Spleen (tissue), 11 donors: ENCODE measurements around the gene EGFR. TPM values are rescaled to one million over a fixed set of nuclear protein-coding genes. Genes with fewer than 3 reads are reported as not detected.

ENCODE experiments used
- DNase-seq: peaks from one replicate; pipeline ENCODE4 v3.0.0-alpha.2; 2020
- H3K27ac ChIP-seq, 8 donors: fragments of 200-600 bp; sonication (generic) in 7 of 8; 1 replicate in 4 of 8; 2 replicates in 4 of 8; pipeline versions ENCODE4 v1.5.0 to v1.8.0; 2016 to 2021; ENCODE audit warnings: inconsistent platforms in 4 of 8, mild to moderate bottlenecking in 4 of 8, moderate library complexity in 1 of 8
- H3K27me3 ChIP-seq, 7 donors: fragments of 200-600 bp; sonication (generic) in 6 of 7; replicated peaks in 1 of 7; 1 replicate in 4 of 7; 2 replicates in 3 of 7; pipeline versions ENCODE4 v1.5.0 to v1.8.0; 2016 to 2021; ENCODE audit warnings: inconsistent platforms in 3 of 7, mild to moderate bottlenecking in 1 of 7
- H3K36me3 ChIP-seq, 6 donors: fragments of 200-600 bp; sonication (generic) in 5 of 6; 1 replicate in 4 of 6; 2 replicates in 2 of 6; pipeline versions ENCODE4 v1.5.0 to v1.8.0; 2016 to 2021; ENCODE audit warnings: inconsistent platforms in 2 of 6
- H3K4me1 ChIP-seq, 6 donors: fragments of 200-600 bp; sonication (generic) in 5 of 6; 1 replicate in 3 of 6; 2 replicates in 3 of 6; pipeline versions ENCODE4 v1.5.0 to v1.8.0; 2016 to 2021; ENCODE audit warnings: inconsistent platforms in 3 of 6
- H3K4me3 ChIP-seq, 8 donors: fragments of 200-600 bp; sonication (generic) in 7 of 8; 1 replicate in 4 of 8; 2 replicates in 4 of 8; pipeline versions ENCODE4 v1.5.0 to v1.8.0; 2016 to 2021; ENCODE audit warnings: inconsistent platforms in 4 of 8, mild to moderate bottlenecking in 4 of 8, moderate library complexity in 2 of 8
- H3K9me3 ChIP-seq, 8 donors: fragments of 200-600 bp; sonication (generic) in 7 of 8; 1 replicate in 4 of 8; 2 replicates in 4 of 8; pipeline versions ENCODE4 v1.5.0 to v1.8.0; 2016 to 2021; ENCODE audit warnings: inconsistent platforms in 4 of 8
- CTCF ChIP-seq, 11 experiments: fragments of 200-600 bp in 7 of 11; fragments of 450-650 bp in 4 of 11; sonication (generic) in 4 of 11; IDR thresholded peaks in 8 of 11; conservative IDR thresholded peaks in 3 of 11; 1 replicate in 7 of 11; 2 replicates in 4 of 11; pipeline versions ENCODE4 v1.4.0 to v1.8.0; 2016 to 2021; ENCODE audit warnings: antibody characterized with exemption in 11 of 11, inconsistent platforms in 4 of 11, mild to moderate bottlenecking in 1 of 11
- POLR2A ChIP-seq, 3 donors: fragments of 450-650 bp; IDR thresholded peaks; one replicate each; pipeline ENCODE4 v1.5.1; 2017; ENCODE audit warnings: antibody characterized with exemption in 3 of 3, mild to moderate bottlenecking in 1 of 3
- POLR2AphosphoS5 ChIP-seq, 3 donors: sonication (generic); formaldehyde crosslinking; IDR thresholded peaks; one replicate each; pipeline ENCODE4 v1.5.1; 2017; ENCODE audit warnings: antibody characterized with exemption in 3 of 3
- WGBS, 5 donors: extraction: QIAGEN DNeasy Blood & Tissue Kit in 3 of 5; methylation state at CpG; one replicate each; pipeline versions ENCODE4 v1.1.5 to v1.1.7; 2013 to 2018; 5-methylcytosine and 5-hydroxymethylcytosine counted together
- intact Hi-C: fragments of 100-400 bp; cut with DNase I; formaldehyde crosslinking; loops from one replicate; pipeline ENCODE4 v1.15.0; 2023; ENCODE audit warnings: low total_unique reads
- polyA plus RNA-seq, 3 donors: library from polyadenylated mRNA; stranded (reverse); fragments of 200-250 nt; gene quantifications; one replicate each; pipeline ENCODE4 v1.2.1, GENCODE V29; 2013
- total RNA-seq, 7 donors: library from RNA; depleted of rRNA in 3 of 7; stranded (reverse); fragments of >200 nt in 3 of 7; fragmentation: NEBNext Ultra II Directional in 4 of 7; extraction: Animal tissue kit (Norgen Biotek cat#: 25700) in 4 of 7; gene quantifications; one replicate each; pipeline versions ENCODE4 v1.1.0 to v1.2.1, GENCODE V29; 2016 to 2021
- donor health status: healthy with polysubstance abuse.
- donor health status: DM: no; HTN: no; CAD: no; lungs with moderate emphysema.
- donor health status: DM: no; HTN: no; CAD: no.
- donor health status: Bipolar disorder and iron deficiency.
- donor health status: healthy.
- donor health status: DM: no; HTN: no; CAD: no.
- donor health status: DM: yes; HTN: yes; CAD: no.

Gene EGFR
- total and polyA plus RNA-seq, 10 donors = 1.1 to 35.2 (median 24.5) TPM

DNA sequence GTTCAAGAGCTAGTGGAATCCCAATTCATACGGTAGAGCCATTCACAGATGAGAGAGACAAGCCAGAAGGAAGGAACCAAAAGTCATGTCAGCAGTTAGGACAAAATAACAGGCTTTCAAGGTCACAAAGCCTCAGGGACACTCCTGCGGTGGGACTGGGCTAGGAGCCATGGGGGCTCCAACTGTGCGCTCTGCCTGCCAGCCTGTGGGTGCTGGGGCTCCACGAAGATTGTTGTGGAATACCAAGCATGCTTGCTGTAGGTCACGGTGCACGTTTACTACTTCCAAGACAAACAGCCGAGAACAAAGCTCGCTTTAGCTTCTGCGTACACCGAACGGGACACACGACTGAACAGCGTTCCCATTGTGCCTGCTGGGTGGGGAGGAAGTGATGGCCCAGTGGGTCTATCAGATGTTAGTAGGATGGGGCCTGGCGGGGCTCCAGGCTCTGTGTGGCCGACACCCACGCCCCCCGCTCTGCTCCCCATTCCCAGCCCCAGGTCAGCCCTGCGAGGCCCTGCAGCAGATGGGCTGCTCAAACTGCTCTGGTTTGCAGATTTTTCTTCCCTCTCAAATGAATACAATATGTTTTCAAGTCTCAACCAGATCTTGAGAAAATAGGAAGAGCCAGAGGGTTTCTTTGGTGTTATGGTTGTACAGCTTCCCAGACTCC is 158.9 kb downstream of the EGFR start:
- Histone ChIP-seq H3K4me1 (no peaks in the 10 kb centered on the region), H3K36me3 (peaks cover 0 to 76% (median 3%) of the 10 kb centered on the region in 6 donors), H3K9me3 (no peaks in the 10 kb centered on the region), H3K4me3 (no peak overlapping the region), H3K27ac (no peak overlapping the region), H3K27me3 (no peaks in the 10 kb centered on the region)
- no peak for DNase-seq
- 74 to 87% (median 80%) methylated on average over 18 of the region's 18 CpGs for WGBS, 5 donors
- TF ChIP-seq CTCF (IDR thresholded peaks at IDR 0.05 in 8 of 11, conservative IDR thresholded peaks at IDR 0.05 in 3 of 11) = no peak
- no peak for TF ChIP-seq POLR2AphosphoS5 (IDR thresholded peaks at IDR 0.05)
- TF ChIP-seq POLR2A (IDR thresholded peaks at IDR 0.05) = no peak
- intact Hi-C loops = no loop called here

- peaks cover 0 to 73% (median 0%) of the 10 kb centered on the region in 6 donors for H3K36me3 ChIP-seq
- H3K9me3 ChIP-seq = no peaks in the 10 kb centered on the region
- H3K27me3 ChIP-seq = no peaks in the 10 kb centered on the region
- no peak for DNase-seq
- no peaks in the 10 kb centered on the region for H3K4me1 ChIP-seq
- H3K27ac ChIP-seq = no peak overlapping the region
- TF ChIP-seq POLR2A (IDR thresholded peaks at IDR 0.05) (no peak), POLR2AphosphoS5 (IDR thresholded peaks at IDR 0.05) (no peak), CTCF (IDR thresholded peaks at IDR 0.05 in 8 of 11, conservative IDR thresholded peaks at IDR 0.05 in 3 of 11) (no peak)
- no peak overlapping the region for H3K4me3 ChIP-seq
- 79 to 96% (median 90%) methylated on average over 6 to 8 of the region's 8 CpGs for WGBS, 5 donors
- intact Hi-C loops = no loop called here
Measured at GRCh38 chr7:55178292-55178862, 159.6 kb downstream of the EGFR start.

GRCh38 chr7:55178863-55179773 is 160.3 kb downstream of the EGFR start:
- TF ChIP-seq CTCF (IDR thresholded peaks at IDR 0.05 in 8 of 11, conservative IDR thresholded peaks at IDR 0.05 in 3 of 11) (no peak), POLR2AphosphoS5 (IDR thresholded peaks at IDR 0.05) (no peak), POLR2A (IDR thresholded peaks at IDR 0.05) (no peak)
- H3K27ac ChIP-seq = no peak overlapping the region
- DNase-seq = no peak
- 77 to 84% (median 79%) methylated on average over 18 of the region's 18 CpGs for WGBS, 5 donors
- no peaks in the 10 kb centered on the region for H3K4me1 ChIP-seq
- intact Hi-C loops = no loop called here
- H3K27me3 ChIP-seq = no peaks in the 10 kb centered on the region
- H3K4me3 ChIP-seq = no peak overlapping the region
- peaks cover 0 to 73% (median 0%) of the 10 kb centered on the region in 6 donors for H3K36me3 ChIP-seq
- no peaks in the 10 kb centered on the region for H3K9me3 ChIP-seq
